C4-2B (cell line): Measurements from ENCODE around the gene WNT9B.

ENCODE experiments used
- ZFX ChIP-seq: fragments of 450-650 bp; IDR thresholded peaks from 2 replicates; pipeline ENCODE4 v1.6.1; 2017
- TF ChIP-seq, protein P1 (sequence below): fragments of 450-650 bp; conservative IDR thresholded peaks from 2 replicates; pipeline ENCODE4 v1.5.1; 2017; ENCODE audit warnings: mild to moderate bottlenecking

GRCh38 chr17:46894476-46895151 lies 43.2 kb downstream of the WNT9B start:
- TF ChIP-seq, protein P1, sequence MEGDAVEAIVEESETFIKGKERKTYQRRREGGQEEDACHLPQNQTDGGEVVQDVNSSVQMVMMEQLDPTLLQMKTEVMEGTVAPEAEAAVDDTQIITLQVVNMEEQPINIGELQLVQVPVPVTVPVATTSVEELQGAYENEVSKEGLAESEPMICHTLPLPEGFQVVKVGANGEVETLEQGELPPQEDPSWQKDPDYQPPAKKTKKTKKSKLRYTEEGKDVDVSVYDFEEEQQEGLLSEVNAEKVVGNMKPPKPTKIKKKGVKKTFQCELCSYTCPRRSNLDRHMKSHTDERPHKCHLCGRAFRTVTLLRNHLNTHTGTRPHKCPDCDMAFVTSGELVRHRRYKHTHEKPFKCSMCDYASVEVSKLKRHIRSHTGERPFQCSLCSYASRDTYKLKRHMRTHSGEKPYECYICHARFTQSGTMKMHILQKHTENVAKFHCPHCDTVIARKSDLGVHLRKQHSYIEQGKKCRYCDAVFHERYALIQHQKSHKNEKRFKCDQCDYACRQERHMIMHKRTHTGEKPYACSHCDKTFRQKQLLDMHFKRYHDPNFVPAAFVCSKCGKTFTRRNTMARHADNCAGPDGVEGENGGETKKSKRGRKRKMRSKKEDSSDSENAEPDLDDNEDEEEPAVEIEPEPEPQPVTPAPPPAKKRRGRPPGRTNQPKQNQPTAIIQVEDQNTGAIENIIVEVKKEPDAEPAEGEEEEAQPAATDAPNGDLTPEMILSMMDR, result no peak
- no peak for TF ChIP-seq ZFX
